ENCODE results near the gene TM7SF2.

The TM7SF2 gene

DNA sequence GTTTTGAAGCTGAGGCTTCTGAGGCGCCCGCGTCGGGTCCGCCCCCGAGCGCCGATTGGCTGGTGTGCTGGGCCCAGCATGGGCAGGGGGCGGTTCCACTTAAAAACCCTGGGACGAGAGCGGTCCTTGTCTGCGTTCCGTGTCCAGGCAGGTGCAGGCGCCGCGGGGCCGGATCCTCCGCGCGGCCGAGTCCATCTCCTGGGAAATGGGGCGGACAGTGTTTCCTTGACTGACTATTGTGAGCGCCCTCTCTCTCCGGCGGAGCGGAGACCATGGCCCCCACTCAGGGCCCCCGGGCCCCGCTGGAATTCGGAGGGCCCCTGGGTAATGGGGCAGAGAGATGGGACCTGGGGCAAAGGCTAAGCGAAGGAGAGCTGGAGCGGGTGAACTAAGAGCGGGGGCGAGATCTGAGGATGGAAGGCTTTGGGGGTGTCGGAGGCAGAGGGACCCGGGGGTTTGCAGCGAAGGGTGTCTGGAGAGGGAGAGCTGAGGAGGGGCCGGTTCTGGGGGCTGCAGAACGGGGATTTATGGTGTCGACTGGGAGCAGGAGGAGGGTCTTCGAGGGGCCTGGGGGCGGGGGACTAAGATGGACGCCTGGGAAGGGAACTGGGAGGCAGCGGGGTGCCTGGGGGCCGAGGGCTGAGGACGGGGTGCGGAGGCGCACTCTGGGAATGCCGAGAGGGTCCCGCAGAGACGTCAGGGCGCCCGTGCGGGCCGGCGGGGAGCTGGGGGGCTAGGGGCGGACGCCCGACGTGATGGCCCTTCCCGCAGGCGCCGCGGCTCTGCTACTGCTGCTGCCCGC lies at the start of gene TM7SF2:
TM7SF2 (plus strand) TSS at position 129 of the 802 bp plus-strand sequence; CDS start at position 273, 144 bp downstream.
- peak; percentile 94 for DNase-seq
- in situ Hi-C loops (cut with HindIII; ENCODE audit: low pct_ligation_motif_present, low pct_unique_long_range_greater_than_20kb, low sequenced_read_pairs): no loop called here

DNA sequence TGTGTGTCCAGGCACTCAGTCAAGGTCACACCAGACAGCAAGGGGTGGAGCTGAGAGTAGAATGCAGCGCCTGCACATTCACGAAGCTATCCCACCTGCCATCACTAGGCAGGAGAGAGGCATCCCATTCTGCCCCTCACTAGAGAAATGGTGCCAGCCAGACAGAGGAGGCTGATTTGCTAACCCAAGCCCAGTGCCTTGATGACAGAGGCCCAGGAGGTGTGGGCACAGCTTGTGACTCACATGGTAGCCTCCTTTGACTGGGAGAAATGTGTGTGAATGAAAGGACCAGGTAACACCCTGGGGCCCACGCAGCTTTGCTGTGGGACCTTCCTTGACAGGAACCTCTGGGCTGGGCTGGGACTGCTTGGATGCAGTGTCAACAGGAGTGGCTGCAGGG lies 48.1 kb upstream of the TM7SF2 start:
- in situ Hi-C loops (cut with HindIII; ENCODE audit: low pct_ligation_motif_present, low pct_unique_long_range_greater_than_20kb, low sequenced_read_pairs): no loop called here
- DNase-seq: no peak

DNA sequence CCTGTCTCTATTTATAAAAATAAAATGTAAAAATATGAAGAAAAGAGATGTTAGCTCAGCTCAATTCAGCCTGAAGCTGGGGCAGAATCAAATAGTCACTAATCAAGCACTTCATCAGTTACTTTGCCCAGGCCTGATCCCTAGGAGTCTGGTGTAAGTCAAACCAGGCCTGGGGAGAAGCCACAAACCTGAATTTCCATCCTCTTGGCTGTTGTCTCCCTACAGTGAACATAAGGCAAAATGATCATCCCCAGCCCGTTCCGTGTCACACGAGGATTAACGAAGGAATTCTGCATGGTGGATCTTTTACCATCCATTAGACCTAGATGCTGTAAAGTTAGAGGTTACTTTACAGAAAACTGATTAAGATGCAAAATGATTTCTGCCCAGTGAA lies 46.8 kb upstream of the TM7SF2 start:
- no peak for DNase-seq
- in situ Hi-C loops (cut with HindIII; ENCODE audit: low pct_ligation_motif_present, low pct_unique_long_range_greater_than_20kb, low sequenced_read_pairs): no loop called here

DNA sequence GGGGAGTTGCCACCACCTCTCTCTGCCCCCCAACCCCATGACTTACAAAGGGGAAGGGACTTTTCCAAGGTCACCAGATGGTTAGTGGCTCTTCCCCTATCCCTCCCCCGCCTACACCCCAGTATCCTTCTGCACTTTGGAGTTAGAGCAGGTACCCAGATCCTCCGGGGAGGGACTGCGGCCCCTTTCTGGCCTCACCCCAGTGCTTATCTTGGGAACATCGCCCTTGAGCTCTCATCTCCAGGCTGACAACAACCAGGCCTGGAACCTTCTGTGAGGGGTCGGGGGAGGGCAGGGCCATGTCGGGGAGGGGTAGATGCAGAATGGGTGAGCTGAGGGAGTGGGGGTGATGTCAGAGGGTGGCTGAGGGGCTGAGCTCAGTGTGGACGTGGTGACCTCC lies 45.8 kb upstream of the TM7SF2 start:
- in situ Hi-C loops (cut with HindIII; ENCODE audit: low pct_ligation_motif_present, low pct_unique_long_range_greater_than_20kb, low sequenced_read_pairs): no loop called here
- no peak for DNase-seq

DNA sequence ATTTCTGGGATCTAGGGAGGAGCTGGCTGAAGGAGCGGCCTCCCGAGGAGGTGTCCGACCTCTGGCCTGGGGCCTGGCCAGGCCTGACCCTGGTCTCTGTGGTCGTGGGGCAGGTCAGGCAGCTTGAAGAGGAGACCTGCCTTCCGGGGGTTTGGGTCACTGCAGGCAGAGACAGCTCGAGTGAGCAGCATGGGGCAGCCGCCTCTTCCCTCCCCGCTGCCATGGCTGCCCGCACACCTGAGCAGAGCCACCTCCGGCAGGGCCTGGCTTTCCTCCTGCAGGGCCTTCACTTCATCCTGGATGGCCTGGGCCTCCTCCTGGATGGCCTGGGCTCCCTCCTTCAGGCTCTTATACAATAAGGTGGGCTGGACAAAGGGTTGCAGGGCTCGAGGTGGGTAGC lies 45.4 kb upstream of the TM7SF2 start:
- in situ Hi-C loops (cut with HindIII; ENCODE audit: low pct_ligation_motif_present, low pct_unique_long_range_greater_than_20kb, low sequenced_read_pairs): no loop called here
- DNase-seq: no peak

DNA sequence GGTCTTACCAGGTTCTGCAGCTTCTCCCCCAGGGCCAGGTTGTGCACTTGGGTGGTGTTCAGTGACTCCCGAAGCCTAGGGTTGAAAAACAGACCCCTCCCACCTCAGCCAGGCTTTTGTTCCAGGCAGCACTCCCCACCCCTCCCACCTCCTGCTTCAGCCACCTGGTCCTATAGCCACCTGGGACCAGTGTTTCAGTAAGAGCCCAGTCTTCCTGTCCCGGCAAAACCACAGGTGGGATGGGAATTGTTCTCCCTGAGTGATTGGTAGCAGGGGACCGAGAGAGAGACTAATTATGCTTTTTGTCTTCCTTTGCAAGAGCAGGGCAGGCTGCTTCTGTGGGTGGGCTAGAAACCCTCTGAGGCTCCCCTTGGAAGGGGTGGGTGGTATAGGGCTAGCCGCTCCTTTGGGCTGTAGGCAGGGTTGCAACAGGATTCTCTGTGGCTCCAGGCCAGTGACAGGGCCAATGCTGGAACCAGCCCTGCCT lies 44.8 kb upstream of the TM7SF2 start:
- in situ Hi-C loops (cut with HindIII; ENCODE audit: low pct_ligation_motif_present, low pct_unique_long_range_greater_than_20kb, low sequenced_read_pairs): no loop called here
- no peak for DNase-seq

DNA sequence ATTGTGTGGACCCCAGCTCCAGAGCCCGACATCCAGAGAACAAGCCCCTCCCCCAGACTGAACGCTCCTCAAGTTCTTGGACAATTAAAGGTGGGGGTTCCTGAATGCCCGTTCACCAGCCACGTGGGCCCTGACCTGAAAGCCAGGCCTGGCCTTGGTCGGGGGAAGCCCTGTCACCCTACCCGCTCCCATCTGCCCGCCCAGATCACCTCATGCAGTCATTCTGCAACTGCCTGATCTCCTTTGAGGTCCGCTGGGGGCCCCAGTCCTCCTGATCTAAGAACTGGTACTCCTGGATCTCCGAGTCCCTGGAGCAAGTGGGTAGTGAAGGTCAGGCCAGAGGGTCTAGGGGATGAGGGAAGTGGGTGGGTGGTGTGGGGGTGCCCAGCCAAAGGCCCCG lies 44.2 kb upstream of the TM7SF2 start:
- in situ Hi-C loops (cut with HindIII; ENCODE audit: low pct_ligation_motif_present, low pct_unique_long_range_greater_than_20kb, low sequenced_read_pairs): no loop called here
- no peak for DNase-seq

DNA sequence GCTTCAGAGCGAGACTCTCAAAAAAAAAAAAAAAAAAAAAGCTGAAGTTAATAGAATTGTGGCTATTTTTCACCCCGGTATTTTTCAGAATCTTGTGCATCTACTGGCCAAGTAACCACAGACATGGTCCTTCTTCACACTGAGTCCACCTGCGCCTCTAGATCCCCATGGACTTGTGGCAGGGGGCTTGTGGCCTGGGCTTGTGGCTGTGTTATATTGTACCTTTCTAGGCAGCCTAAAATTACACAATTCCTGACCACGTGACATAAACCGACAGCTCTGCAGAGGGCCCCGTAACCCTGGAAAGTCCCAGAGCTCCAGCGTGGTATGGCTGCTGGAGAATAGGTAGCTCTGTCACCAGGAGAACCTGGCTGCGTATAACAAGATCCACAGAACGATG lies 42.5 kb upstream of the TM7SF2 start:
- DNase-seq: no peak
- in situ Hi-C loops (cut with HindIII; ENCODE audit: low pct_ligation_motif_present, low pct_unique_long_range_greater_than_20kb, low sequenced_read_pairs): no loop called here

DNA sequence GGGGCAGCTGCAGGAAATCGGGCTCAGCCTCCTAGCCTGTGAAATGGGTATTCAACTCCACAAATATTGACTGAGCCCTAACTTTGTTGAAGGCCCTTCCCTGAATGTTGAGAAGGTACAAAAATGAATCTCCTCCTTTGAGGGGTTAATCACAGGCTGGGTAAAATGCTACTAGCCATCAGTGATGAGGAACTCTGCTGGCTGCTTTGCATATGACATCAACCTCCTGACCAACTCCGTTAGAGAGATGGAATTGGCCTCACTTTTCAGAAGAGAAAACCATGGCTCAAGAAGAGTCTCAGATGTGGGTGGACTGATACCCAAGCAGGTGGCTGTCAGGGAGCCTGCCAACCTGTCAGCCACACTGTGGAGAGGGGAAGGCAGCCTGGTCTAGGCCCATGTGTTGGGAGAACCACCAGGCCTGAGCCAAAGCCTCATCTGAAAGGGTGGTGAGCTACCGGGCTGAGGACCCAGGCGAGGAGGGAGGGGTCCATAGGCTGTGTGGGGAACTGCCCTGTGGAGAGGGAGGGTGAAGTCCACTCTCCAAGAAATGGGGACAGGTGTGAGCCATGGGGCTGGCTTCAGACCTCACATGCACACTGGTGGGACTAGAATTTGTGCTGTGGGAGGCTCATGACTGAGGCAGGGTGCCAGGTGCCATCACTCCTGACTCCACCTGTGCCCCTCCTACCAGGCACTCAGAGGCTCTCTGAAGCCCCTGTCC lies 39.6 kb upstream of the TM7SF2 start:
- in situ Hi-C loops (cut with HindIII; ENCODE audit: low pct_ligation_motif_present, low pct_unique_long_range_greater_than_20kb, low sequenced_read_pairs): no loop called here

DNA sequence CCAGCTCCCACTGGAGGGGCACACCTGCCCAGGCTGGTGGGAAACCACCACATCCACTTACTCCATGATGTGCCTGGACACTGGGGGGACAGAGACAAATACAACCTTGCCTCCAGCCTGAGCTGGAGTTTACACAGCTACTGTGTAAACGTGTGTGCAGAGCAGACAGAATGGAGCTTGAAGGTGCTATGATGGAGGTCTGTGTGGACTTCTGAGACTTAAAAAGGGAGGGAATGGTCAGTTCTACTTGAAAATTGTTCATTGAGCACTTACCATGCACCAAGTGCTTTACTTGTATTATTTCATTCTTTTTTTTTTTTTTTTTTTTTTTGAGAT lies 39.1 kb upstream of the TM7SF2 start:
- in situ Hi-C loops (cut with HindIII; ENCODE audit: low pct_ligation_motif_present, low pct_unique_long_range_greater_than_20kb, low sequenced_read_pairs): no loop called here
- DNase-seq: no peak

More for the DNA sequence above, 39.6 kb upstream of the TM7SF2 start:
- DNase-seq: no peak

DNA sequence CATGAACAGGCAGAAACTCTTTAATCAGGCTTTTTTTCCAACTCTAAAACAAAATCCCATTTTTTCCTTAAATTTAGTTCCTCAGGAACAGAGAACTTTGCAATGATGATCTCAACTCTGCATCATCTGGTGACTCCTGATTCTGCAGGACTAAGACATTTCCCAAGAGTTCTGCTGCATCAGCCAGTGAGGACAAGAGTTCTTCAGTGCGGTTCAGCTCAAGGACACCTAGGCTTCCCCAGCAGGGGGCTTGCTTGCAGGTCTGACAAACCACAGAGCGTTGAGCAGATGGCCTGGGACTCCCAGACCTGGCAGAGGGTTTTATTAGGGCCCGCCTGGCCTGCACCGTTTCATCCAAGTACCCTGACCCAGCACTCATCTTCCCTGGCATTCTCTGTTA lies 34.2 kb upstream of the TM7SF2 start:
- DNase-seq: no peak
- in situ Hi-C loops (cut with HindIII; ENCODE audit: low pct_ligation_motif_present, low pct_unique_long_range_greater_than_20kb, low sequenced_read_pairs): no loop called here

DNA sequence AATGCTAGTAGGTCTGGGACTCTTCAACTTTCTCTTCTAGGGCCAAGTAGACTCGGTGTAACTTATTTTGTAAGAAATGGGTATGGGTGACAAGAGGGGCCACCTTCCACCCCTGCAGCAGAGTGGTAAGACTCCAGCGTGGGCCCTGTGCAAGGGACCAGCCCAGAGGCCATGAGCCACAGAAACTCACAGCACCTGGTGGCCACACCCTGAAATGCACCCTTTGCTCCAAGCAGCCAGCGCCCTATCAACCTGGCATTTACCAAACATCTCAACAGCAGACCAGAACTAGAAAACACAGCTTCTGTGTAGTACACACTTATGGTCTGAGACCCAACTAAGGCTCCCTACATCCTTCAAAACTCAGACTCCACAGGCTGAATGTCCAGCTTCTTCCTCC lies 33.5 kb upstream of the TM7SF2 start:
- in situ Hi-C loops (cut with HindIII; ENCODE audit: low pct_ligation_motif_present, low pct_unique_long_range_greater_than_20kb, low sequenced_read_pairs): no loop called here
- DNase-seq: peak; percentile 42

DNA sequence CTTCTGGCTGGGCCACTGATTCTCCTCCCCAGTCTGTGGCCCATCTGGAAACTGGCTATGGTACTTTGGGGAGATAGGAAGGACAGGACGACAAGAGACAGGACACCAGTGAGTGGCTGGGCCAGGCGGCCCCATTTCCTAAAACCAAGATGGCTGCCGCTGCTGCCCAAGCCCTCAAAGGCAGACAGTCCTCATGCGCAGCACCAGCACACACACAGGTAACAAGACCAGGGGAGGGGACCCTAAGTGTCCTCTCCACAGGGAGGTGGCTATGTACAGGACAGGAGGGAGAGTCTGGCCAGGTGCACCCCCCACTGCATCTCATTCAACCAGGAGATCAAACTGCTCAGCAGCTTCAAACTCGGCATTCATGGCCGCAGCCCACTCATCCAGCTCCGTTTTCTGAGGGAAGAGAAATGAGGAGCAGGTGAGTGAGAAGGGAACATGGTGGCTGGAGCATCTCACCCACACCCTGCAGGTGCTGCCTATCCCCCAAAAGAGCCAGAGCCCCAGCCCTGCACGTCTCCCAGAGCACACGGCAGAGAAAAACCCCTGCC lies 32.8 kb upstream of the TM7SF2 start:
- in situ Hi-C loops (cut with HindIII; ENCODE audit: low pct_ligation_motif_present, low pct_unique_long_range_greater_than_20kb, low sequenced_read_pairs): no loop called here
- no peak for DNase-seq

DNA sequence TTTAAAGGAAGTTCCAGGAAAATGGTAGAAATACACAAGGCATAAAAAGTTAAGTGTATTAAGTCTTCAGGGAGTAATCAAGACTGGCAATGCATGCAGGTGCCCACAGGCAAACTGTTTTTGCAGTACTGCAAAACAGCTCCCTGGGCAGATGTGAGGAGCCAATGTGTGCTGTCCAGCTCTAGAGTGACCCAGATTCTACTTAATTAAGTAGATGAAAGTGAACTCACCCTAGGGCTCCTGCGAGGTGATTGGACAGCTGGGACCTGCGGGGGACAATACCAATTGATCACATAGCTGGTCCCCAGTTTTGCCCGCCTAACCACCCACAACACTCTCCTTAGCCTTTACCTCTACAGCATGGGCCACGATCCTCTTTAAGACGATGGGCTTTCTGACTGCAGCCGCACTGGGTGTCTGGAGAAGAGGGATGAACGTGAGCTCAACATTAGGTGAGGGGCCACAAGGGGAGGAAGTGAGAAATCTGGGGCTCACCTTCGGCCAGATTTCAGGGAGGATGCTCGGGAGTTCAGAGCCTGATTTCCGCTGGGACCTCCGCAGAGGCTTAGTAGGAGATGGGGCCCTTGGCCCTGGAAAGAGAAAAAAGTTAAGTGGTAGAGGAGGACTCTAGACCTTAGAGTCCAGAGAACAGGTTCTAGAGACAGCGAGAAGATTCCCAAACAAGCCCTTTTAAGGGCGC lies 28.4 kb upstream of the TM7SF2 start:
- DNase-seq: no peak
- in situ Hi-C loops (cut with HindIII; ENCODE audit: low pct_ligation_motif_present, low pct_unique_long_range_greater_than_20kb, low sequenced_read_pairs): no loop called here

DNA sequence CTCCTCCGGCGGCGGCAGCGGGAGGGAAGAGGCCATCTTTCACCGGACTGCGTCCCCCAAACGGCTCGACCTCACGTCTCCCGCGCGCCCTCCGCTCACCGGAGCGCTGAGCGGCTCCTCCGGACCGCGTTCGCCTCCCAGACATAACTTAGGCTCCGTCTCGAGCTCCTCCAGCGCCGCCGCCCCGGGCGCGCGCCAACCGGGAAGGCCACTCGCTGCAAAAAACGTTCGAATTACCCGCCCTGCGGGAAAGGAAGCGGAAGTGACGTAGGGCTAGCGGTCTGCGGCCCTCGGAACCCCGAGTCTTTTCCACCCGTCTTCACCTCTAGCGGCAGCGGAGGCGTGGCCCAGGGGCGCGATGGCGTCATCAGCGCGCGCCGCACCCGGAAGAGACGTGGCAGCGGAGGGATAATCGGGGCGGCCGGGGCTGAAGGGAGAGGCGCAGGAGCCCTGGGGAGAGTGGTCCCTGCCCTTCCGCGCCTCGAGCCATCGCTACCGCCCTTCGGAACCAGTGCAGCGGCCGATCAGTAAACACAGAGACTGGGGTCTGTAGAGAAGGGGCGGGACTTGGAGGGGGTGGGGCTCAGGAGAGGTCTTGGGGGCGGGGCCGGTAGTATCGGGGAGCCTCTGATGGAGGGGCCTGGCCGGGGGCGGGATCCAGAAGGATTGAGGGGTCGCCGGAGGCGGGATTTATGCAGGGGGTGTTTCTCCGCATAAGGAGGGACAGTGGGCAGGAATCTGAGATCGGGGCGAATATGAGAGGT lies 27.7 kb upstream of the TM7SF2 start, which contains the start of the genes CDCA5 and ZFPL1:
CDCA5 (minus strand) TSS at position 207 of the 764 bp plus-strand sequence; CDS start at position 145, 62 bp downstream.
ZFPL1 (plus strand) TSS at position 389 of the 764 bp plus-strand sequence. CDS start 477 bp downstream, outside the sequence.
- DNase-seq: peak; percentile 91
- in situ Hi-C loops (cut with HindIII; ENCODE audit: low pct_ligation_motif_present, low pct_unique_long_range_greater_than_20kb, low sequenced_read_pairs): no loop called here

DNA sequence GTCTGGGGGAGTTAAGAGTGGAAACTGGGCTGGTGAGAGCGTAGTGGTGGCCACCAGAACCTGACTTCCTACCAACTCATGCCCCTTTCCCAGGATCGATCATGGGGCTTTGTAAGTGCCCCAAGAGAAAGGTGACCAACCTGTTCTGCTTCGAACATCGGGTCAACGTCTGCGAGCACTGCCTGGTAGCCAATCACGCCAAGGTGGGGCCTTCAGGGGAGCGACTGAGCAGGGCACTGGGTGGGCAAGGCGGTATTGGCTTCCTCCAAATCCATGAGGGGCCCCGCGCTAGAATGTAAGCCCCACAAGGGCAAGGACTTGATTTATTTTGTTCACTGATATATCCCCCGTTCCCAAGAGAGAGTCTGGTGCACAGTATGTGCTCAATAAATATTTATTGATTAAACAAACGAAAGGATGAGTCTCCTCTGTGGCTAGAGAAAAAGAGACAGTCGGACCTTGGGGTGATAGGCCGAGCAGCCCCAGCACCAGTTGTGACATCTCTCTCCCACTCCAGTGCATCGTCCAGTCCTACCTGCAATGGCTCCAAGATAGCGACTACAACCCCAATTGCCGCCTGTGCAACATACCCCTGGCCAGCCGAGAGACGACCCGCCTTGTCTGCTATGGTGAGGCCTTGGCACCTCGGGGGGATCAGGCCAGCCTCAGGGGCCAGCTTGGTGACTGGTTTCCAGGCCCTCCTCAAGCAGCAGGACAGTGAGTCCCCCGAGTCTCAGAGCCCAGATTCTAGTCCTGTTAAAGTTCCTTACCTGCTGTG lies 26.9 kb upstream of the TM7SF2 start:
- in situ Hi-C loops (cut with HindIII; ENCODE audit: low pct_ligation_motif_present, low pct_unique_long_range_greater_than_20kb, low sequenced_read_pairs): no loop called here
- DNase-seq: no peak

DNA sequence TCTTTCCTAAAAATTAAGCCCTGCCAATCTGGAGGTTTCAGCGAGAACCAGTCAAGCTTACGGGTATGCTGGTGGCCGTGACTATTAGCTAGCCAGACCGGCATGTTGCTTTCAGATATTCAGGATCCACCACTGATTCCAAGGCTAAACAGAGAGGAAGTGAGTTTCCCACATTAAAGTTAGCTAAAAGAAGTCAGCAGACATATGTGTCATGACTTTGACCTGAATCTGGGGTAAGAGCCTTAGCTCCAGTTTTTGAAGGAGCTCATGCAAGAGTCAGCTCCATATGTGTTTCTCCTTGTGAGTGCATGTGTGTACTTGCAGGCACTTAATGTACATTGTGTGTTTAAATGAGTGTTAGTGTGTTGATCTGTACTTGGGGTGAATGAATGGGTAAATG lies 26.2 kb upstream of the TM7SF2 start:
- in situ Hi-C loops (cut with HindIII; ENCODE audit: low pct_ligation_motif_present, low pct_unique_long_range_greater_than_20kb, low sequenced_read_pairs): no loop called here
- no peak for DNase-seq

DNA sequence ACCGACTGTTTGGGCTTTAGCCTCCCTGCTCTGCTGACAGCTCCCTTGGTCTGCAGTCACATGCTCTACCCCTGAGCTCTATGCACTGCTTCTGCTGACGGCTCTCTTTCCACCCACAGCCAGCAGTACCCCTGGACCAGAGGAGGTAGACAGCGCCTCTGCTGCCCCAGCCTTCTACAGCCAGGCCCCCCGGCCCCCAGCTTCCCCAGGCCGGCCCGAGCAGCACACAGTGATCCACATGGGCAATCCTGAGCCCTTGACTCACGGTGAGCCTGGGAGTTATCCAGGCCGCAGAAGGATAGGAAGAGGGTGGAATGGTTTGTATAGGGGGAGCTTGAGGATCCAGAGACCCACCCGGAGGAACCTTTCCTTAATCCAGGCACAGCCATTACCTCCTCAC lies 24.9 kb upstream of the TM7SF2 start:
- DNase-seq: no peak
- in situ Hi-C loops (cut with HindIII; ENCODE audit: low pct_ligation_motif_present, low pct_unique_long_range_greater_than_20kb, low sequenced_read_pairs): no loop called here

All from ACHN (cell line).